ENCODE measurements around the gene THAP7.
A peak's percentile ranks its signal among the peaks of the same experiment; 100 is the strongest.

The THAP7 gene

DNA sequence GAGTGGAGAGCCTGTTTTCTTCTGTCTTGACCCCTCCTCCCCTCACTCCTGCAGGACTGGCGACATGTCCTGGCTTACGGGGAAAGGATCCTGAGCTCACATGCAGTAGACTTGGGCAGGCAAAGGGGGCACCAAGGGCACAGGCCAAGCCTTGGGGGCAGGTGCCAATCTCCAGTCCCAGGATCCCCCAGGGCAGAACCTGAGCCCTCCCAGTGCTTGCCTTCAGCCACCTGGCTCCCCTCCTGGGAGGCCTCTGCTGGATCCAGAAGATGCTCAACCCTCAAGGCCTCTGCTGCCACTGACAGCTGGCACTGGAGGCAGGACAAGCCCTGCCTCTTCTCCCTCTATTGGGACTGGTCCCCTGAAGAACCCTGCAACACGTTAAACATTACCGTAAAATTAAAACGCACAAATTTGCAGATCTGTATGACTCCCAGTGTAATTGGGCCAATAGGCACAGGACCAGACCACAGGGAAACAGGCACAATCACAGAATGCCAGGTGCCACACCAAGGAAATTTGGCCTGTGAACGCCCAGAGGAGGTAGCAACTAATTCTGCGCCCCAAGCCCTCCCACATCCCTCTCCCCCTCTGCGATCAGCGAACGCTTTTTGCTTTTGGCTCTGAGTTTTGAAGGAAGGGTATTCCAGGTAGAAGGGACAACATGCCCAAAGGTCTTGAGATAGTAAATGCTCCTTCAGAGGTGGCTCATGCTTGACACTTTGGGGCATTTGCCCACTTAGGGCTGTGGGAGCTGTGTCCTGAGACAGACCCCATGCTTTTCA, 20.8 kb downstream of the THAP7 start:
- peaks cover 12% of the 10 kb centered on the region for H3K9me3 ChIP-seq (ENCODE audit: control insufficient read depth, low read length)
- H3K4me1 ChIP-seq (ENCODE audit: control insufficient read depth, insufficient read depth, low read length, poor library complexity, severe bottlenecking): peaks cover 11% of the 10 kb centered on the region
- peak overlapping the region; percentile 83 for H3K4me3 ChIP-seq (ENCODE audit: extremely low read depth, insufficient read depth, low read length, poor library complexity, severe bottlenecking)
- peak overlapping the region; percentile 71 for H3K27ac ChIP-seq (ENCODE audit: low read depth, low read length, severe bottlenecking)
- 75 to 100% methylated on average over 4 of the region's 10 CpGs for WGBS, 2 experiments (ENCODE audit: insufficient coverage in 2 of 2)
- peaks cover 24% of the 10 kb centered on the region for H3K36me3 ChIP-seq (ENCODE audit: control insufficient read depth, insufficient read depth, low read length)

- WGBS, 2 experiments (ENCODE audit: insufficient coverage in 2 of 2): 82 to 90% methylated on average over 4 of the region's 4 CpGs
Observed at GRCh38 chr22:20980523-20980922, 21.4 kb downstream of the THAP7 start.

DNA sequence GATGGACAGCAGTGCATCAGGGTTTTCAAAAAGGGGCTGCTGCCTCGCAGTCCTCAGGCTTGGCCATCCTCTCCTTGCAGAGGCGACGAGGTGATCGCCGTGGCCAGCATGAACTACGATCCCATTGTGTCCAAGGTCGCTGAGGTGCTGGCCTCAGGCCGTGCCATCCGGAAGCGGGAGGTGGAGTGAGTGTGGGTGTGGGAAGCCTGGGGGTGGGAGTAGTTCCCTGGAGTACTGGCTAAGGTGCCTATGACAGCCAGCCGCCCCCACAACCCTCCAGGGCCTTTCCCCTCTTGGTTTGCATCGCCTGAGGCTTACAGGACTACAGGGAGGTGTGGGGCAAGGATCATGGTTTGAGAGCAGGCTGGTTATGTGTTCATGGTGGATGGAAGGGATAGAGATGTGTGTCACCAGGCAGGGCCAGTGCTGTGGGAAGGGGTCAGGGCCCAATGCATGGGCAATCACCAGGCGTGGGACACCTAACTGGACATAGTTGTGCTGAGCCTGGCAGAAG, 21.9 kb downstream of the THAP7 start:
- Histone ChIP-seq H3K36me3 (ENCODE audit: control insufficient read depth, insufficient read depth, low read length) (peaks cover 14% of the 10 kb centered on the region), H3K4me3 (ENCODE audit: extremely low read depth, insufficient read depth, low read length, poor library complexity, severe bottlenecking) (no peak overlapping the region), H3K9me3 (ENCODE audit: control insufficient read depth, low read length) (peaks cover 12% of the 10 kb centered on the region), H3K4me1 (ENCODE audit: control insufficient read depth, insufficient read depth, low read length, poor library complexity, severe bottlenecking) (peaks cover 11% of the 10 kb centered on the region), H3K27ac (ENCODE audit: low read depth, low read length, severe bottlenecking) (no peak overlapping the region)
- WGBS, 2 experiments (ENCODE audit: insufficient coverage in 2 of 2): 72 to 73% methylated on average over 9 to 10 of the region's 13 CpGs

More at GRCh38 chr22:20980523-20980922, 21.4 kb downstream of the THAP7 start:
- Histone ChIP-seq H3K9me3 (ENCODE audit: control insufficient read depth, low read length) (peaks cover 12% of the 10 kb centered on the region), H3K27ac (ENCODE audit: low read depth, low read length, severe bottlenecking) (no peak overlapping the region), H3K4me1 (ENCODE audit: control insufficient read depth, insufficient read depth, low read length, poor library complexity, severe bottlenecking) (peaks cover 11% of the 10 kb centered on the region), H3K36me3 (ENCODE audit: control insufficient read depth, insufficient read depth, low read length) (peaks cover 18% of the 10 kb centered on the region), H3K4me3 (ENCODE audit: extremely low read depth, insufficient read depth, low read length, poor library complexity, severe bottlenecking) (no peak overlapping the region)

- Histone ChIP-seq H3K9me3 (ENCODE audit: control insufficient read depth, low read length) (peaks cover 12% of the 10 kb centered on the region), H3K4me1 (ENCODE audit: control insufficient read depth, insufficient read depth, low read length, poor library complexity, severe bottlenecking) (peaks cover 11% of the 10 kb centered on the region), H3K36me3 (ENCODE audit: control insufficient read depth, insufficient read depth, low read length) (peaks cover 10% of the 10 kb centered on the region), H3K27ac (ENCODE audit: low read depth, low read length, severe bottlenecking) (no peak overlapping the region), H3K4me3 (ENCODE audit: extremely low read depth, insufficient read depth, low read length, poor library complexity, severe bottlenecking) (no peak overlapping the region)
- WGBS, 2 experiments (ENCODE audit: insufficient coverage in 2 of 2): 24 to 31% methylated on average over 28 to 36 of the region's 39 CpGs
Observed at GRCh38 chr22:20979243-20979809, 22.6 kb downstream of the THAP7 start.

DNA sequence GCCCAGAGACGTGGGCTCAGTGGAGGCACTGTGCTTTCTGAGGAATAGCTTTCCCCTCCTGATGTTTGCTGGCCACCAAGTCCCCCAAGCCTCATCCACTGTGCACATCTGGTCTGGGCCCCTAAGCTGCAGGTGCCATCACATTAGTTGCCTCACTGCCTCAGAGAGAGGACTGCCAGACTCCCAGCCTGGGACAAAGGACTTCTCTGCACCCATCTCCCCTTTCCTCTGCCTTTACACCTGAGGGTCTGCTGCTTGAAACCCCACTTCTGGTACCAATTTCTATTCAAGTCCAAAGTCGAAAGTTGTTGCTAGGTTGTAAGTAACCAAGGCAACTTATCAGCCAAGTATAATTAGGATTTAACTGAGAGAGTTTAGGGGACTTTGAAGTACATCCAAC, 23.5 kb downstream of the THAP7 start:
- no peak overlapping the region for H3K27ac ChIP-seq (ENCODE audit: low read depth, low read length, severe bottlenecking)
- 82 to 92% methylated on average over 1 of the region's 2 CpGs for WGBS, 2 experiments (ENCODE audit: insufficient coverage in 2 of 2)
- no peak overlapping the region for H3K4me3 ChIP-seq (ENCODE audit: extremely low read depth, insufficient read depth, low read length, poor library complexity, severe bottlenecking)
- peaks cover under 1% of the 10 kb centered on the region for H3K36me3 ChIP-seq (ENCODE audit: control insufficient read depth, insufficient read depth, low read length)
- peaks cover 12% of the 10 kb centered on the region for H3K9me3 ChIP-seq (ENCODE audit: control insufficient read depth, low read length)
- peaks cover 11% of the 10 kb centered on the region for H3K4me1 ChIP-seq (ENCODE audit: control insufficient read depth, insufficient read depth, low read length, poor library complexity, severe bottlenecking)

GRCh38 chr22:20977516-20978170, 24.3 kb downstream of the THAP7 start:
- 90% methylated on average over 10 to 17 of the region's 17 CpGs for WGBS, 2 experiments (ENCODE audit: insufficient coverage in 2 of 2)
- Histone ChIP-seq H3K4me1 (ENCODE audit: control insufficient read depth, insufficient read depth, low read length, poor library complexity, severe bottlenecking) (peaks cover 9% of the 10 kb centered on the region), H3K36me3 (ENCODE audit: control insufficient read depth, insufficient read depth, low read length) (no peaks in the 10 kb centered on the region), H3K27ac (ENCODE audit: low read depth, low read length, severe bottlenecking) (no peak overlapping the region), H3K9me3 (ENCODE audit: control insufficient read depth, low read length) (peaks cover 12% of the 10 kb centered on the region), H3K4me3 (ENCODE audit: extremely low read depth, insufficient read depth, low read length, poor library complexity, severe bottlenecking) (no peak overlapping the region)

DNA sequence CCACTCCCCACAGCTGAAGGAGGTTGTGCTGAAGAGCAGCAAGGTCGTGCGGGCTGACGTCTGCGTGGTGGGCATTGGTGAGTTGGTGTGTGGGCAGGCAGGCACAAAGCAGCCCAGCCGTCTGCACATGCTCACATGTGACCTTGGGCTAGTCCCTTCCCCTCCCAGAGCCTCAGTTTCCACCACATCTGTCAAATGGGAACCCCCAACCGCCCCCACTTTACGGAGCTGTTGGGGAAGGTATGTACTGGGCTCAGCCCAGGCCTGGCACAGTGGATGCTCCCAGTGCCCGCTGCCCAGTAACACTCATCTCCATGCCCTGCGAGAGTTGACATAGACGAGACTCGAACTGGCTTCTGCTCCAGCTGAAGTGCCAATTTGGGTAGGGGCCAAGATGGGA, 24.9 kb downstream of the THAP7 start:
- WGBS, 2 experiments (ENCODE audit: insufficient coverage in 2 of 2): 80 to 93% methylated on average over 4 to 10 of the region's 11 CpGs
- H3K36me3 ChIP-seq (ENCODE audit: control insufficient read depth, insufficient read depth, low read length): no peaks in the 10 kb centered on the region
- no peak overlapping the region for H3K27ac ChIP-seq (ENCODE audit: low read depth, low read length, severe bottlenecking)
- H3K9me3 ChIP-seq (ENCODE audit: control insufficient read depth, low read length): peaks cover 12% of the 10 kb centered on the region
- peaks cover 11% of the 10 kb centered on the region for H3K4me1 ChIP-seq (ENCODE audit: control insufficient read depth, insufficient read depth, low read length, poor library complexity, severe bottlenecking)
- H3K4me3 ChIP-seq (ENCODE audit: extremely low read depth, insufficient read depth, low read length, poor library complexity, severe bottlenecking): no peak overlapping the region

- Histone ChIP-seq H3K27ac (ENCODE audit: low read depth, low read length, severe bottlenecking) (no peak overlapping the region), H3K4me3 (ENCODE audit: extremely low read depth, insufficient read depth, low read length, poor library complexity, severe bottlenecking) (no peak overlapping the region), H3K9me3 (ENCODE audit: control insufficient read depth, low read length) (peaks cover 12% of the 10 kb centered on the region), H3K36me3 (ENCODE audit: control insufficient read depth, insufficient read depth, low read length) (no peaks in the 10 kb centered on the region), H3K4me1 (ENCODE audit: control insufficient read depth, insufficient read depth, low read length, poor library complexity, severe bottlenecking) (peaks cover 8% of the 10 kb centered on the region)
- WGBS, 2 experiments (ENCODE audit: insufficient coverage in 2 of 2): 78 to 92% methylated on average over 12 to 20 of the region's 24 CpGs
Observed at GRCh38 chr22:20976291-20976877, 25.5 kb downstream of the THAP7 start.

- WGBS, 2 experiments (ENCODE audit: insufficient coverage in 2 of 2): 87 to 89% methylated on average over 13 to 14 of the region's 14 CpGs
- Histone ChIP-seq H3K27ac (ENCODE audit: low read depth, low read length, severe bottlenecking) (no peak overlapping the region), H3K4me3 (ENCODE audit: extremely low read depth, insufficient read depth, low read length, poor library complexity, severe bottlenecking) (no peak overlapping the region), H3K36me3 (ENCODE audit: control insufficient read depth, insufficient read depth, low read length) (no peaks in the 10 kb centered on the region), H3K4me1 (ENCODE audit: control insufficient read depth, insufficient read depth, low read length, poor library complexity, severe bottlenecking) (peaks cover 6% of the 10 kb centered on the region), H3K9me3 (ENCODE audit: control insufficient read depth, low read length) (peaks cover 12% of the 10 kb centered on the region)
Observed at GRCh38 chr22:20975541-20976290, 26.2 kb downstream of the THAP7 start.

DNA sequence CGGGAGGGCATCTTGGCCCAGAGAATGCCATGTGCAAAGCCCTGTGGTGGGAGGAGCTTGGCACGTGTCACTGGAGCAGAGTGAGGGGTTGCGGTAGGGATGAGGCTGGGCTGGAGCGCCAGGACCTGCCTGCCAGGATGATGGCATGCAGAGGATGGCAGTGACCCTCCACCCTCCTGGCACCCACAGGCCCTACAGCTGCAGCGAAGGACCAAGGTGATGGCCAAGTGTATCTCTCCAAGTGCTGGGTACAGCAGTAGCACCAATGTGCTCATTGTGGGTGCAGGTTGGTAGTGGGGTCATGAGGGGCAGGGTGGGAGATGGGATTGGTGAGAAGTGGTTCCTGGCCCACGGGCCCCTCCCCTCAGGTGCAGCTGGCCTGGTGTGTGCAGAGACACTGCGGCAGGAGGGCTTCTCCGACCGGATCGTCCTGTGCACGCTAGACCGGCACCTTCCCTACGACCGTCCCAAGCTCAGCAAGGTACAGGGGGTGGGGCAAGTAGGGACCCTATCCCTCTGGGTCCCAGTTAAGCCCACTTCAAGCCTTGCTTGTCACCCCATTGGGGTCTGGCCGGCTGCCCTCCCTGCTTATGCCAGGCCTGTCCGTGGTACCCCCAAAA, 27.5 kb downstream of the THAP7 start:
- no peak overlapping the region for H3K4me3 ChIP-seq (ENCODE audit: extremely low read depth, insufficient read depth, low read length, poor library complexity, severe bottlenecking)
- H3K36me3 ChIP-seq (ENCODE audit: control insufficient read depth, insufficient read depth, low read length): no peaks in the 10 kb centered on the region
- peaks cover 6% of the 10 kb centered on the region for H3K4me1 ChIP-seq (ENCODE audit: control insufficient read depth, insufficient read depth, low read length, poor library complexity, severe bottlenecking)
- peaks cover 12% of the 10 kb centered on the region for H3K9me3 ChIP-seq (ENCODE audit: control insufficient read depth, low read length)
- WGBS, 2 experiments (ENCODE audit: insufficient coverage in 2 of 2): 93 to 94% methylated on average over 13 to 16 of the region's 16 CpGs
- H3K27ac ChIP-seq (ENCODE audit: low read depth, low read length, severe bottlenecking): no peak overlapping the region

All from mesodermal cell (in vitro differentiated cells).